Measurements from ENCODE around the gene G6PD.
"Not testable (repeated sequence)": the region's sequence is repeated elsewhere in the genome, so short reads cannot be mapped to it uniquely, and the experiment has no call there.

- TF ChIP-seq CTCF, EP300, POLR2AphosphoS5, POLR2A (IDR thresholded peaks at IDR 0.05): not testable (repeated sequence)
Observed at GRCh38 chrX:154584585-154585183, 38.0 kb upstream of the G6PD start, which contains the start of gene CTAG1A.

Data from upper lobe of left lung (tissue), 4 donors.